HL-60 (cell line): Measurements from ENCODE around the gene TDRD3.

ENCODE experiments used
- DNase-seq, 2 experiments: peaks; one replicate each; pipeline ENCODE4 v3.0.0-alpha.2; 2010 to 2020; ENCODE audit warnings: low read depth in 1 of 2, low spot score in 1 of 2
- H3K27ac ChIP-seq: fragments of 250-450 bp; sonication (Bioruptor Pico); replicated peaks from 2 replicates; pipeline ENCODE4 v1.5.1; 2020; ENCODE audit warnings: mild to moderate bottlenecking, moderate library complexity
- H3K27me3 ChIP-seq: fragments of 250-450 bp; sonication (Bioruptor Pico); 2 replicates; pipeline ENCODE4 v1.5.1; 2021; ENCODE audit warnings: mild to moderate bottlenecking, moderate library complexity; ENCODE audit not compliant: insufficient read depth, poor library complexity, severe bottlenecking
- H3K4me3 ChIP-seq: replicated peaks from 2 replicates; pipeline ENCODE4 v1.5.1; 2011; ENCODE audit warnings: mild to moderate bottlenecking, control low read depth, low read length; ENCODE audit not compliant: insufficient read depth
- CTCF ChIP-seq: IDR thresholded peaks from one replicate; pipeline ENCODE4 v1.5.1; 2011; ENCODE audit warnings: low read length, control low read depth, inconsistent platforms; ENCODE audit not compliant: insufficient read depth
- GABPA ChIP-seq: IDR thresholded peaks from 2 replicates; pipeline ENCODE4 v1.6.1; 2012; ENCODE audit warnings: low read depth
- POLR2AphosphoS5 ChIP-seq: IDR thresholded peaks from 2 replicates; pipeline ENCODE4 v1.6.1; 2012; ENCODE audit warnings: low read depth
- REST ChIP-seq: IDR thresholded peaks from 2 replicates; pipeline ENCODE4 v1.6.1; 2012; ENCODE audit warnings: low read depth; ENCODE audit not compliant: insufficient replicate concordance
- SPI1 ChIP-seq: IDR thresholded peaks from 2 replicates; pipeline ENCODE4 v1.6.1; 2012; ENCODE audit warnings: low read depth, mild to moderate bottlenecking, borderline replicate concordance

TDRD3 gene

GRCh38 chr13:60454425-60454824 lies 57.4 kb downstream of the TDRD3 start:
- no peak overlapping the region for H3K4me3 ChIP-seq
- H3K27ac ChIP-seq, result no peak overlapping the region
- TF ChIP-seq CTCF (no peak), GABPA (no peak), POLR2AphosphoS5 (no peak), REST (no peak), SPI1 (no peak)
- no peak for DNase-seq
- H3K27me3 ChIP-seq, result no peaks in the 10 kb centered on the region

GRCh38 chr13:60463787-60464186 lies 66.8 kb downstream of the TDRD3 start:
- TF ChIP-seq REST, result no peak
- no peak for TF ChIP-seq POLR2AphosphoS5
- TF ChIP-seq CTCF, result no peak
- TF ChIP-seq SPI1, result no peak
- TF ChIP-seq GABPA, result no peak
- no peak overlapping the region for H3K27ac ChIP-seq
- DNase-seq, result no peak
- no peak overlapping the region for H3K4me3 ChIP-seq
- H3K27me3 ChIP-seq, result no peaks in the 10 kb centered on the region

- TF ChIP-seq GABPA (no peak), CTCF (no peak), REST (no peak), SPI1 (no peak), POLR2AphosphoS5 (no peak)
- no peak for DNase-seq
Measured at GRCh38 chr13:60467098-60467497, 70.1 kb downstream of the TDRD3 start.

More at GRCh38 chr13:60467098-60467497, 70.1 kb downstream of the TDRD3 start:
- Histone ChIP-seq H3K4me3 (no peak overlapping the region), H3K27me3 (no peaks in the 10 kb centered on the region), H3K27ac (no peak overlapping the region)
